GM19324 (cell line): ENCODE results near the gene PCK1.

Experiments
- ATAC-seq: cut with Tn5 transposase; IDR thresholded peaks from one replicate; pipeline ENCODE4 v1.9.1; 2021; ENCODE audit warnings: mild to moderate bottlenecking, moderate library complexity; ENCODE audit not compliant: unreplicated experiment, low FRiP score

Gene PCK1

DNA sequence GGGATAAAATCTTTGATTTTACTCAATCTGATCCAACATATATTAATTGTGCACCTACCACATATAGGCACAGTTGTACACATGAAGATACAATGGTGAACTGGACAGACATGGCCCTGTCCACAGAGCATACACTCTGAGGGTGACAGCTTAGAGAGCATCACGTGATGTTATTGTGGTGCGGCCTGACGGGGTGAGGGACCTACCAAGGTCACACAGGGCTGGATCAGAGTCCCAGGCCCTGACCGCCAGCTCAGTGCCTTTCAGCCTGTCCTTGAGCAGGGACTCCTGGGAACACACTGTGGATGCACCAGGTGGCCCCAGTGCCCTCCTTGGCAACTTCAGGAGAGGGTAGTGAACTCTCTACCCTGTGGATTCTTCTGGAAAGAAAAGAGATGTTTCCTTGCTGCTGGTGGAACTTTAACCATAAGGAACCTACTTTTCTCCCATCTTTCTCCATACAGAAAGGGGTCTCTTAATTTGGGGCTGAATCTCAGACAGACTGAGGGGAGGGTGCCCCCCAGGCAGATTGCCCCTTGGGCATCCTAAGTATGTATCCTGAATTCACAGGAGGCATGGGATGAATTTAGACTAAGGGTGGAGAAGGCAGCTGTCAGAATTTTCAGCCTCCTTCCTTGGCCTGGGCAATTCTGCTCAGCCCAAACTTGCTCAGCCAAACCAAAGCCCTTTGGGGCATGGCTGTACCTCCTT, 26.5 kb downstream of the PCK1 start:
- no peak for ATAC-seq

DNA sequence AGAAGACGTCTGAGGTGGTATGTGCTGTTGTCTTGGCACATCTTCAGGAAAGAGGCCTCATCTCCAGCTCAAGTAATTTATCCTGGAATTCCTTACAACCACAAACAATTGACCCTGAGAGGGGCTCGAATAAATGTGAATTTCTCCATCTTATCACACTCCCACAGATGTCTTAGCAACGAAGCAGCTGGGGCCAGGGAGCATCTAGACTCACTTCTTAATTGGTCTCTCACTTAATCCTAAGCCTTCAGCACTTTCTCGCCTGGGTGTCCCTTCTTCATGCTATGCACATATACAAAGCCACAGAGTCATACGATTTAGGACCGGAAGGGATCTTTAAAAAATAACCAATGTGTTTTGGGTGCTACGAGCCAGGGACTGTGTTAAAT, 27.1 kb downstream of the PCK1 start:
- no peak for ATAC-seq

DNA sequence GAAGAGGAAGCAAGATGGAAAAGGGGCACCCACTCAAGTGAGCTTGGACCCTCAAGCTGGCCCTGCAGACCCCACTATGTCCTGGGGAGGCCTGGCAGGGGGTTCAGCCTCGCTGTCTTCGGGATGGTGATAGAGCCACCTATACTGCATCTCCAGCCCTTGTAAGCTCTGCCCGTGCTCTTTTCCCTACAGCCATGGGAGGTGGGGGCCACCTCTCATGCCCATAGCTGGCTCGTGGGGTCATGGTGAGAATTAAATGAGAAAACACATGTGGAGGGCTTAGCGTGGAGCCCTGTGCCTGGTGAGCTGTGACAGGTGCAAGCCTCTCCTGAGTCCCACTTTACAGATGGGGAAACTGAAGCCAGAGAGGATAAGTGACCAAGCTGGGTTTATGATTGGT, 27.7 kb downstream of the PCK1 start:
- no peak for ATAC-seq

DNA sequence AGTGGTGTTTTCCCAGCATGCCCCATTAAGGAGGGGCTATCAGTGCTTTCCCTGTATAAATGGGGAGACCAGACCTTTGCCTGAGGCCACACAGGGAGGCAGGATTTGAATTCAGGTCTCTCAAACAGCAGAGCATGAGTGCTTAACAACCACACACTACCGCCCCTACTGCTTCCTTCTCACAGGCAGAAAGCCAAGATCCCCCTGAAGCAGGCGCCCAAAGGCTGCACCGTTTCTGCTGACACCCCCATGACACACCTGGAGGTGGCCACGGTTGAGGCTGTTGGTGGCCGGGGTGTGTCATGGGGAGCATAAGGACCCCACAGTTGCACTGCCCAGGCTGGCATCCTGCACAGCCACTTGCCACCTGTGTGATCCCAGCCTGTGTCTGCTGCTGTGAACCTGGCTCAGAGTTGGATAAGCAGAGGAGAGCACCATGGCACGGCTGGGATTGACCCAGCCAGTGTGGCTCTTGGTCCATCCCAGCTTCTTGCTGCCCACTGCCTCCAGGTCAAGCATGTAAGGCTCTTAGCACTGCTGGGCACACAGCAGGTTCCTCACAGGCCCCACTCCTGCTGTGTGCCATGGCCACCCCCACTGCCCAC, 28.3 kb downstream of the PCK1 start:
- ATAC-seq, result no peak

DNA sequence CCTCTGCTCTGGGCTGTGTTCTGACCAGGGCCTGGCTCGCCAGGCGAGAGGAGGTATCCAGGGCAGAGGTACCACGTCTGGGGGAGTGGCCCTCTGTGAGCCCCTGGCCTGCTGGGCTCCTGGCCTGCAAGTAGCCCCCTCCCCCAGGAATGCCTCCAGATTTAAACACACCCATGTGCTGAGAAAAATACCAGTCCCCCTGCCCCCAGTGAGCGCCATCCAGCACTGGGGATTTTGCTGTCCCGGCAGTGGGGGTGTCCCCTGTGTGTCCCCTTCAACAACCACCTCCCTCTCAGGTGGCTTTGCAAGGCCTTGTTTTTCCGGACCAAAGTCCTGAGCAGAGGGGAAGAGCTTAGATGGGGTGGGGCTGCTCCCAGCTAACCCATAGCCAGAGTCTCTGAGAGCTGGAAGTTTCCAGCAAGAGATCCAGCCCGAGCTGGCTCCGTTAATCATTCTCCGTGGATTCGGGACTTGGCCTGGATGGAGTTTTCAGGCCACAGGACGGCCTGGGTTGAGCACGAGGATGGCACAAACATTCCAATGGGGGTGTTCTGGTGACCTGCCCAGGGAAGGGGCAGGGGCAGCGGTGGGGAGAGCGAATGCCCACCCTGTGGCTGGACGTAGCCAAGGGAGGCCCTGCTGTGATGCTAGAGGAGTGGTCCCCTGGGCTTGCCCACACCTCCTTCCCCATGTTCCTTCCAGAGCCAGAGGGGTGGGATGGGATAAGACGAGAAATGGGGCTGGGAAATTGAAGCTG, 29.0 kb downstream of the PCK1 start:
- ATAC-seq, result no peak

DNA sequence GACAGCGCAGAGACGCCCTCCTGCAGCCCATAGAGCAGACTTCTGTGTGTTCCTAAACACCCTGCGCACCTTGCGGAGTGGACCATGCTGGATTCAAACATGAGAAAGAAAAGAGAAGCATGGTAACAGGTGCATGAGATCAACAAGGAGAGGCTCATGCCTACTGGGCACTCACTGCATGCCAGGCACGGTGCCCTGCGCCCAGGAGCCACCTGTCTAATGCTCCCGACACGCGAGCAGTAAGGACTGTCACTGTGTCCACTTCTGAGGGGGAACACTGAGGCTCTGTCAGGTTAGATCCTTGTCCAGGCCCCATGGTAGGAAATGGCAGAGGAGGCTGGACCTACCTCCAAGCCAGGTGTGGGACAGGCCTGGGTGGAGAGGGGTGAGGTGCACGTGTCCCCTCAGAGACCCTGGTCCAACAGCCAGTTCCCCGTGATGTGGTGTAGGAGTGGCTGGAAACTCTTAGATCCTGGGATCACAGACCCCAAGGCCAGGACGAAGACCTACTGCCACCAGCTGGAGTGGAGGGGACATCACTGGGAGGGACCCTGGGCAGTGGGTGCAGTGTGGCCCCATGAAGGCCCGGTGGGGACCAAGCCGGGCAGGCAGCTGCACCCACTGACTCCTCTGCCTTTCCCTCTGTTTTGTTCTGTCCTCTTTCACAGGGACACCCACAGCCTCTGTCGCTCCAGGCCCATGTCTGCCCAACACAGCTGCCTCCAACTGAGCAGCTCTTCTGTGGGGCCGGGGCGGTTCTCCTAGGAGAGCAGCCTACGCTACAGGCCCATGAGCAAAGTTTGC, 29.8 kb downstream of the PCK1 start:
- no peak for ATAC-seq

DNA sequence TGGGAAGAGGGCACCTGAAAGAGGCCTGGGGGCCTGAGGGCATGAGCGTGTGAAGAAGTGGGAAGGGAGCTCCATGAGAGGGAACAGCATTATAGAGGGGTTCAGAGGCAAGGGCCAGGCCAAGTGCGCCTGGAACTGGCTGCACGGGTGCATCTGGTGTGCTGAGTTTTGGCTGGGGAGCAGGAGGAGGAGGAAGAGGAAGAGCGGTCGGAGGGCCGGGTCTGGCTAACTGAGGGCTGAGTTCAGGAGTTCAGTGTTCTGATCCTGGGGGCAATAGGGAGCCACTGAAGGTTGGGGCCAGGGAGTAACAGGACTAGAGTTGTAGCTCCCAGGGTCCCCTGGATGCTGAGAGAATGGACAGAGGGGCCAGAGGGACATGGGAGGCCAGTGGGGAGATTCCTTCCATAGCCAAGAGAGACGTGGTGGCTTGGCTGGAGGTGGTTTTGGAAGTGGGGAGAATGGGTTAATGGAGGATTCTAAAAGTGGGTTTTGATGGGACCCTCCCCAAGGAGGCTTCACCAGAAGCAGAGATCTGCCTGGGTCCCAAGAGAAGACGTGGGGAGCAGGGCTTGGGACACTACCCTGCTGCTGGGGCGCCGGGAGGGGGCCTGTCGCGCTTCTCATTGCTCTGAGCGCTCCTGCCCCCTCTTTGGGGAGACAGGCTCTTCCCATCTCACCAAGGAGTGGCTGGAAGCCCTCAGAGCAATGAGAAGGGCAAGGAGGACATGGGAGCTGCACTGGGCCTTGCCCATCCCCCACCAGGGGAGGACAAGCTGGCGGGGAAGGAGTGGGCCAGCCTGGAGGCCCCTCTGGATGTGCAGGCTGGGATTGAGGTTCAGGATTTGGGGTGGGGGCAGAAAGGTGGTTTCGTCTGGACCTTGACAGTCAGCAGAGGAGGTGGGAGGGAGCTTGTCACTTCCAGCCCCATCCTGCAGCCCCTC, 30.6 kb downstream of the PCK1 start:
- no peak for ATAC-seq

DNA sequence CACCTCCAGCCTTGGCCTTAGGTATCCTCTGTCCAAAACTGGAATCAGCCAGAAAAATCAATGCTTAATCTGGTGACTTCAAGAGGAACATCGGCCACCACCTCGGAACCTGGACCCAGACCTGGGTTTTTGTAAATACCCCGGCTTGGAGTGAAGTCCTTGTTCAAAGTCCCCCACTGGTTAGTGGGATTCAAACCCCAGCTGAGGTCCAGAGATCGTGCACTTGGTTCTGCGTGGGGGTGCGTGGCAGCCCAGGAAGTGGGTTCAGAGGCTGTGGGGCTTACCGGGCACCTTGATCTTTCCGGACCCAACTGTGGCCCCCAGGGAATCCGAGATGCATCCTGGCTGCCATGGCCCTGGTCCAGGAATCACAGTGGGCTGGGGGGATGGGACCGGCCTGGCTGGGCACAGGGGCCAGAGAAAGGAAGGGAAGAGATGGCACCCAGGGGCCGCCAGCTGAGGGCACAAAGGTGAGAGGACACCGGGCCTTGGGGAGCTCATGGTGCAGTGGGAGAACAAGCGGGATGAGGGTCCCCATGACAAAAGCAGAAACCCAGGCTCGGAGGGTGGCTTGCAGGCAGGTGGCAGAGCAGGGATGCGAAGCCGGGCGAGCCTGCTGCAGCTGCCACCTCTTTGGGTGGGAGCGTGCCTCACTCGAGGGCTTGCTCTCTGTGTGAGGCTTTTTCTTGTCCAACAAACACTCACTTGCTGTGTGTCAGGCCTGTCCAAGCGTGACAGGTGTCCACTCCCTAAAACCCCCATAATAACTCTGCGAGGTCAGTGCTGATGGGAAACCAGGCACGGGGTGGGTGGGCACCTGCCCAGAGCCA, 31.6 kb downstream of the PCK1 start:
- no peak for ATAC-seq

DNA sequence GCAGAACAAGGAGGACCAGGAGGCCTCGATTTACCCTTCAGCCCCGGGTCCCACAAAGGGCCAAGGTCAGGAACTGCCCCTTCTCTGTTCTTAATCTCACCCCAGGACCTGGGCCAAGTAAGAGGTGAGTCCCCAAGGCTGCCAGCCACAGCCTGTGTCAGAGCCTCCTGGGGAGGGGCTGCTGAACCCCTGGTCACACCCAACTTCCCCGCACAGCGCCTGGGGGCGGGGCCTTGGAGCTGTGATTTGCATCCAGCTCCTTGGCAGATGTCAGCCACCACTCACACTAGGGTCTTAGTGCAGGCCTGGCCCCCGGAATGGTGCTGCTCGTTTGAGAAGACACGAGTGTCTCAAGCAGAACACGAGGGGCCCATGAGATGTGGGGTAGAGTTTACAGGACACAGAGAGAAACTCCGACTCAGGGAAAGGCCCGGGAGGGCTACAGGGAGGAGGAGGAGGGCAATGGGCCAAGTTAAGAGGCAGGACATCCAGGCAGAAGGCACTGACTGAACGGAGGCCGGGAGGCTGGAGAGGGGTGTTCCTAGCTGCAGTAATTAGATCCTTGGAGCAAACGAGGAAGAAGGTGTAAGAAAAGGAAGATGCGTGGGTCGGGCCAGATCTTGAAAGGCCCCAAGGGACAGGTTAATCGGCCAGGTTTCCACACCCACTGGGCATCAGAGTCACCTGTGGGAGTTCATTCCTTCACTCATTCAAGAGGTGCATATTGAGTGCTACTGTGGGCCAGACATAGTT, 32.4 kb downstream of the PCK1 start:
- ATAC-seq, result no peak

DNA sequence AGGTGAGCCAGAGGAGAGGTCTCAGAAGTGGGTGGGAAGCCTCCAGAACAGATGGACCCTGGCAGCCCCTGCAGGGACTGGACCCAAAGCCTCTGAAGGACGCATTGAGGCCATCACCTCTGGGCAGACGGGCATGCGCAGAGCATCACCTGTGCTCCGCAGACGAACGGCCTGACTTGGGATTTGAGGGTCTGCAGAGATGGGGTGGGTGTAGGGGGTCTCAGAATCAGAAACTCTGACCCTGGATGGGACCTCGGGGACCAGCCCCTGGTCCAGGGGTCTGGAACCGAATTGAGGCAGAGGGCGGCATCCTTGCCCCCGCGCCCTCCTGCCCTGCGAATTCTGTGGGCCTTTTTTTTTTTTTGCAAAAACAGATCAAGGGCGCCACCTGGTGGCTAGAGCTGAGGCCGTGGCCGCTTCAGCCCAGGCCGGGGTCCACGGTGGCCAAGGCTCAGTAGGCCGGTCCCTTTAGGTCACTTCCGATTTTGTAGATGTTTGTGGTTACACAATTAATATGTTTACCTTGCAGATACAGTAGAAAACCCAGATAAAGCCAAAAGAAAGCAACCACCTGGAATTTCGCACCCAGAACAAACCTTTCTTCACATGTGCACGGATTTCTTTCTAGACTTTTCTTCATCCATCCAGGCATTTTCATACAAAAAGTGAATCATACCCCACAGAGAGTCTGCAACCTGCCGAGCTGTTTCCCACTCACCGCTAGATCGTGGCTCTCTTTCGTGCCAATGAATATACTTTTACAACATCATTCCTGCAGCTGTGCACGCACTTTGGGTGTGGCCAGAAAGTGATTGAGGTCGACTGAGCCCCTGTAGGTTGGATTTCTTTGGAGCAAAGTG, 33.4 kb downstream of the PCK1 start:
- ATAC-seq, result no peak

DNA sequence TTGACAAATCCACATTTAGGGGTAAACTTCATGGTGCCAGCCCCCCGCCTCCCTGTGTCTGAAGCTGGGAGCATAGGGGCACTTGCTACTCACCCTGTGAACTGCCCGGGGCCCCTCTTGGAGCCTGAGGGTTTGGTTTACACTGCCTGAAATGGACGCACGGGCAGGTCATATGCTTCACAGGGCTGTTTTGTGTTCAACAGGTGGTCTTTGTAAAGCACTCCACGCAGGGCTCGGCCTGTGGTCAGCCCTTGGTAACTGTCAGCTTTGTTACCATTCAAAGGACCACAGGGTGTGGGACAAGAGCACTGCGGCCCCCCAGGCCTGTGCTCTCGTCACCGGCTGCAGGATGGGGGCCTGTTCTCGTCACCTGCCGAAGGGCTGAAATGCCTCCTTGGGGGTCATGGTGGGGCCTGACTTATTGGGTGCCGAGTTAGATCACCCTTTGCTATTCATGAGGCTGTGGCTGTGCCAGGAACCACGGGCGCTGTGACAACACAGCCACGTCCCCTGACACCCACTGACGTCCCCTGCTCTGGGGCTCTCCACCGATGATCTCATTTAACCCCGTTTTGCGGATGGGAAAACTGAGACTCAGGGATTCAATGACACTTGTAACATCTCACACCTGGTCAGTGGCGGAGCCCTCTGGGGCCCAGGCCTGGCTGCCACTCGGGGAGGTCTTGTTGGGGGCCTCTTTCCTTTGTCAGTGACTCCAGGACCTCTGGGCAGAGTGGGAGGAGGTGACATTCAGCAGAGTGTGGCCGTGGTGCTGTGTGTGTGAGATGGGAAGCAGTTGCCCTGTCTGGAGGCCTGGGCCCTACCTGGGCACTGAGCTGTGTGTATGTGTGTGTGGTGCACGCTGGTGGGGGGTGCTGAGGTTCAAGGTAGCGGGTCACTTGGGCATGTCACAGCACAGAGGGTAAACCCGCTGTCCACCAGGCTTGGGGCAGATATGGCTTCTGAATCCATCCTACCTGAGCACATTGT, 34.4 kb downstream of the PCK1 start:
- no peak for ATAC-seq

DNA sequence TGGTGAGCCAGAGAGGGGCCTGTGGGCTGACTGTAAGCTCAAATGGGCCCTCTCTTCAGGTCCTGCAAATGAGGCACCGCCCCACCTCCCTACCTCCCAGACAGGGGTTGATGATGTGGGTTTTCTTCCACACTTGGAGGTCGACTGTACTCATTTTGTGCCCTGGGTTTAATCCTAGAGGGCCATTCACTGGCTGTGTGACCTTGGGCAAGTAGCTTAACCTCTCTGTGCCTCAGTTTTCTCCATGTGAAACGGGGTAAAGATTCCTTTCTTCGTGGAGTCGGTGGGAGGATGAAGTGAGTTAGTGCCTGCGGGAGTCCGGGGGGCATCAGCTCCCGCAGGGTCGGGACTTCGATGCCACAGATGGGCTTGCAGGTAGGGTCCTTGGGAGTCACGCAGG, 35.4 kb downstream of the PCK1 start:
- no peak for ATAC-seq

DNA sequence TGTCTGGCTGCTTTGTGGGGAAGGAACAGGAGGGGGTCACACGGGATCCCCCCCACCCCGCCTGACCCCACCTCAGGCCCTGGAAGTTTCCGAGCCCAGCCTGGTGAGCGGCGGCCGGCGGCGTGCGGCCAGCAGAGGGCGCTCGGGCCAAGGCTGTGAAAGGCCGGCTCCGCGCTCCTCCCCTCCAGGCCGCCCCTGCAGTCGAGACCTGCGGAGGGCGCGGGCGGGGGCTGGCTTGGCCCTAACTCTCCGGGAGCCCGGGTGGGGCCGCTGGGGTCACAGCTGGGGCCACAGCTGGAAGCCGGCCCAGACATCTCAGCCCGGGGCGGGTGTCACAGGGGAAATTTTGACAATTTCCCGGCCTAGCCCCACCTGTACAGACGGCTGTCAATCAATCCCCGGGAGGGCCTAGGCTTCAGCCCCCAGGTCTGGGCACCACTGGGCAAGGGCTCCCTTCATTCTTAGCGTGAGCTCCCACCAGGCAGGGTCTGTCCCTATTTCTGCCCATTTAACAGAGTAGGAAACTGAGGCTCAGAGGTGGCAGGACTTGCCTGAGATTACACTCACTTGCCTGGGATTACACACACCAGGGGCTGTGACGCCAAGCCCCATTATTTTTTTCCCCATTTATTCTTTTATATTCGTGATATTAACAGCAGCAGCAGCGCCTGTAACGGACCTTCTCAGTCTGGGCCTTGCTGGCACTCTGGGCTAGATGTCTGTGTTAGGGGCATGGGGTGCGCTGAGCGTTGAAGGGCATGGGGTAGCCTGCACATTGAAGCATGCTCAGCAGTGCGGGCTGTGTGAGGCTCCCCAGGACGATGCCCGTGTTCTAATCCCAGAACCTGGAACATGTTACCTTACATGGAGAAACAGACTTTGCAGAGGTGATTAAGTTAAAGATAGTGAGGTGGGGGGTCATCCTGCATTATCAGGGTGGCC, 36.4 kb downstream of the PCK1 start:
- peak; percentile 41 for ATAC-seq

DNA sequence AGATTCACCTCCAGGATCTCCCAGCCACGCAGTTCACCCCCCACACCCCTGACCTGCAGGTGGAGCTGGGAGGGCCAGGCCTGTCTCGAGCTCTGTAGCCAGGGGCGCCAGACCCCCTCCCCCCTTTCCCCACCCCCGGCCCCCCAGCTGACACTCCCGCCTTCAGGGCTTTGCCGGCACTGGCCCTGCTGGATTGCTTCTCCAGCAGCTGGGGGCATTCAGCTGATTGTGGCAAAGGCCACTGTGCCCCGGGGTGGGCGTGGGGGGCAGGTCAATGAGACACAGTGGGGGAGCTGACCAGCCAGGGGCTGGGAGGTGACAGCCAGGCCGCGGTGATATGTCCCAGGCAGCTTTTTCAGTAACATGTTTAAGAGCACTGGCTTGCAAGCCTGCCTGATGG, 37.1 kb downstream of the PCK1 start:
- ATAC-seq, result no peak

DNA sequence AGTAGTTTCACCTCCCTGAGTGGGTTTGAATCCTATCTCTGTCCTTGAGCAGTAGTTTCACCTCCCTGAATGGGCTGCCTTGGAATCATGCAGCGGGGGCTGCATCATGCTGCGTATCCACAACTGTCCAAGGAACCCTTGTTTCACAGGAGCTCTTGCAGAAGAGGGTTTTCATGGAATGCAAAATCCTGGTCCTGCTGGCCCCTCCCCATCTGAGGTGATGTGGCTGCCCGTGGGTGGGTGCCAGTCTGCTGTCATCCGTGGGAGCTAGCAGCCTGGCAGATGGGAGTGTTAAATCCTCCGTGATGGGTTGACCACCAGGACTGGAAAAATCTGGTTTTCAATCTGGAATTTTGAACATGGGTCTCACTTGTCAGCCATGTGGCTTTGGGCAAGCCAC, 37.6 kb downstream of the PCK1 start:
- ATAC-seq, result no peak
